Measurements from ENCODE around the gene COX6A2.

DNA sequence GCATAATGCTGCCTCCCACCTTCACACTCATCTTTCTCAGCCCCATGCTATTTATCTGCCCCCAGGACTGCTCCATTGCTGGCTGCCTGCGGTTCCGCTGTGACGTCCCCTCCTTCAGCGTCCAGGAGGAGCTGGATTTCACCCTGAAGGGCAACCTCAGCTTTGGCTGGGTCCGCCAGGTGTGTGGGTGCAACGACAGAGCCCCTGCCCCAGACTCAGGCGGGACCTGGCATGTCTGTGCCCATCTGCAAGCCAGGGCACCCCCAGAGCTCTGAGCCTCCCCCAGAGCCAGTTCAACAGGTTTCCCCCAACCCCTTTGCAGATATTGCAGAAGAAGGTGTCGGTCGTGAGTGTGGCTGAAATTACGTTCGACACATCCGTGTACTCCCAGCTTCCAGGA, 48.0 kb downstream of the COX6A2 start:
- TF ChIP-seq, protein P1, sequence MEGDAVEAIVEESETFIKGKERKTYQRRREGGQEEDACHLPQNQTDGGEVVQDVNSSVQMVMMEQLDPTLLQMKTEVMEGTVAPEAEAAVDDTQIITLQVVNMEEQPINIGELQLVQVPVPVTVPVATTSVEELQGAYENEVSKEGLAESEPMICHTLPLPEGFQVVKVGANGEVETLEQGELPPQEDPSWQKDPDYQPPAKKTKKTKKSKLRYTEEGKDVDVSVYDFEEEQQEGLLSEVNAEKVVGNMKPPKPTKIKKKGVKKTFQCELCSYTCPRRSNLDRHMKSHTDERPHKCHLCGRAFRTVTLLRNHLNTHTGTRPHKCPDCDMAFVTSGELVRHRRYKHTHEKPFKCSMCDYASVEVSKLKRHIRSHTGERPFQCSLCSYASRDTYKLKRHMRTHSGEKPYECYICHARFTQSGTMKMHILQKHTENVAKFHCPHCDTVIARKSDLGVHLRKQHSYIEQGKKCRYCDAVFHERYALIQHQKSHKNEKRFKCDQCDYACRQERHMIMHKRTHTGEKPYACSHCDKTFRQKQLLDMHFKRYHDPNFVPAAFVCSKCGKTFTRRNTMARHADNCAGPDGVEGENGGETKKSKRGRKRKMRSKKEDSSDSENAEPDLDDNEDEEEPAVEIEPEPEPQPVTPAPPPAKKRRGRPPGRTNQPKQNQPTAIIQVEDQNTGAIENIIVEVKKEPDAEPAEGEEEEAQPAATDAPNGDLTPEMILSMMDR (IDR thresholded peaks at IDR 0.05) = no peak
- TF ChIP-seq POLR2A (IDR thresholded peaks at IDR 0.05) = no peak
- TF ChIP-seq POLR2AphosphoS5 (IDR thresholded peaks at IDR 0.05) = no peak

Measured in breast epithelium (tissue), 3 donors.